ENCODE data around the gene ASPG.

Gene ASPG

GRCh38 chr14:104107611-104108569 lies 22.4 kb downstream of the ASPG start:
- TF ChIP-seq CTCF (IDR thresholded peaks at IDR 0.05; ENCODE audit: low read depth, low read length): no peak
- DNase-seq (ENCODE audit: low read depth in 2 of 2): no peak
- no peak overlapping the region for H3K4me3 ChIP-seq (replicated peaks in 1 of 2; ENCODE audit: low read depth in 2 of 2, low read length in 2 of 2)

- no peak for DNase-seq (ENCODE audit: low read depth in 2 of 2)
- no peak overlapping the region for H3K4me3 ChIP-seq (replicated peaks in 1 of 2; ENCODE audit: low read depth in 2 of 2, low read length in 2 of 2)
These were observed 23.4 kb downstream of the ASPG start for GRCh38 chr14:104108570-104109541.

GRCh38 chr14:104109731-104110361 lies 24.3 kb downstream of the ASPG start:
- no peak for TF ChIP-seq CTCF (IDR thresholded peaks at IDR 0.05; ENCODE audit: low read depth, low read length)
- no peak overlapping the region for H3K4me3 ChIP-seq (replicated peaks in 1 of 2; ENCODE audit: low read depth in 2 of 2, low read length in 2 of 2)
- no peak for DNase-seq (ENCODE audit: low read depth in 2 of 2)

More at GRCh38 chr14:104108570-104109541, 23.4 kb downstream of the ASPG start:
- TF ChIP-seq CTCF (IDR thresholded peaks at IDR 0.05; ENCODE audit: low read depth, low read length): no peak

GRCh38 chr14:104110491-104111209 lies 25.1 kb downstream of the ASPG start:
- no peak overlapping the region for H3K4me3 ChIP-seq (replicated peaks in 1 of 2; ENCODE audit: low read depth in 2 of 2, low read length in 2 of 2)
- no peak for TF ChIP-seq CTCF (IDR thresholded peaks at IDR 0.05; ENCODE audit: low read depth, low read length)
- no peak for DNase-seq (ENCODE audit: low read depth in 2 of 2)

- no peak for TF ChIP-seq CTCF (IDR thresholded peaks at IDR 0.05; ENCODE audit: low read depth, low read length)
- no peak for DNase-seq (ENCODE audit: low read depth in 2 of 2)
- no peak overlapping the region for H3K4me3 ChIP-seq (replicated peaks in 1 of 2; ENCODE audit: low read depth in 2 of 2, low read length in 2 of 2)
These were observed 26.0 kb downstream of the ASPG start for GRCh38 chr14:104111301-104112112.

Data from cardiac fibroblast (primary cell).